ENCODE results near the gene ARFGEF2.

GRCh38 chr20:48926267-48926666 is 4.8 kb downstream of the ARFGEF2 start:
- no peak for TF ChIP-seq CTCF (IDR thresholded peaks at IDR 0.05)
- TF ChIP-seq POLR2A (IDR thresholded peaks at IDR 0.05), result no peak
- no peak for TF ChIP-seq EP300 (IDR thresholded peaks at IDR 0.05)
